HL-60 (cell line): ENCODE results near the gene TRAF7.
"Not testable (repeated sequence)": the region's sequence is repeated elsewhere in the genome, so short reads cannot be mapped to it uniquely, and the experiment has no call there.

Source experiments
- DNase-seq, 2 experiments: peaks; one replicate each; pipeline ENCODE4 v3.0.0-alpha.2; 2010 to 2020; ENCODE audit warnings: low read depth in 1 of 2, low spot score in 1 of 2
- H3K27ac ChIP-seq: fragments of 250-450 bp; sonication (Bioruptor Pico); replicated peaks from 2 replicates; pipeline ENCODE4 v1.5.1; 2020; ENCODE audit warnings: mild to moderate bottlenecking, moderate library complexity
- H3K27me3 ChIP-seq: fragments of 250-450 bp; sonication (Bioruptor Pico); 2 replicates; pipeline ENCODE4 v1.5.1; 2021; ENCODE audit warnings: mild to moderate bottlenecking, moderate library complexity; ENCODE audit not compliant: insufficient read depth, poor library complexity, severe bottlenecking
- H3K4me3 ChIP-seq: replicated peaks from 2 replicates; pipeline ENCODE4 v1.5.1; 2011; ENCODE audit warnings: mild to moderate bottlenecking, control low read depth, low read length; ENCODE audit not compliant: insufficient read depth
- GABPA ChIP-seq: IDR thresholded peaks from 2 replicates; pipeline ENCODE4 v1.6.1; 2012; ENCODE audit warnings: low read depth
- POLR2AphosphoS5 ChIP-seq: IDR thresholded peaks from 2 replicates; pipeline ENCODE4 v1.6.1; 2012; ENCODE audit warnings: low read depth
- SPI1 ChIP-seq: IDR thresholded peaks from 2 replicates; pipeline ENCODE4 v1.6.1; 2012; ENCODE audit warnings: low read depth, mild to moderate bottlenecking, borderline replicate concordance
- TF ChIP-seq, protein P1 (sequence below): IDR thresholded peaks from 2 replicates; pipeline ENCODE4 v1.6.1; 2012; ENCODE audit warnings: low read depth; ENCODE audit not compliant: insufficient replicate concordance
- TF ChIP-seq, protein P2 (sequence below): IDR thresholded peaks from one replicate; pipeline ENCODE4 v1.5.1; 2011; ENCODE audit warnings: low read length, control low read depth, inconsistent platforms; ENCODE audit not compliant: insufficient read depth

Gene TRAF7

DNA sequence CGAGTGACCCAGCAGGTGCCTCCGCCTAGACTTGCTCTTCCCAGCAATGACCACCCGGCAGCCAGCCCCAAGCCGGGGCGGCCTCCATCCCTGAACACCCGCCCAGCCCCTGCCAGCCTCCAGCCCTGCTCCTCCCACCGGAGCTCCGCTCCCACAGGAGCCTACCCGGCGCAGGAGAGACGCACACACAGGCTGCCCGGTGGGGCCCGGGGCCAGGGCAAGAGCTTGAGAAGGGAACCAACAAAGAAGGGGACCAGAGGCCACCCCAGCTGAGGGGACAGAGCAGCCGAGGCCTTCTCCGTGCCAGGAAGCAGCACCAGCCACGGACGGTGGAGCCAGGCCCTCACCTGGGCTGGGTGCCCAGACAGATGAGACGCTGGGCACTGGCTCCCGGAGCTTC is 33.7 kb upstream of the TRAF7 start:
- TF ChIP-seq, protein P1, sequence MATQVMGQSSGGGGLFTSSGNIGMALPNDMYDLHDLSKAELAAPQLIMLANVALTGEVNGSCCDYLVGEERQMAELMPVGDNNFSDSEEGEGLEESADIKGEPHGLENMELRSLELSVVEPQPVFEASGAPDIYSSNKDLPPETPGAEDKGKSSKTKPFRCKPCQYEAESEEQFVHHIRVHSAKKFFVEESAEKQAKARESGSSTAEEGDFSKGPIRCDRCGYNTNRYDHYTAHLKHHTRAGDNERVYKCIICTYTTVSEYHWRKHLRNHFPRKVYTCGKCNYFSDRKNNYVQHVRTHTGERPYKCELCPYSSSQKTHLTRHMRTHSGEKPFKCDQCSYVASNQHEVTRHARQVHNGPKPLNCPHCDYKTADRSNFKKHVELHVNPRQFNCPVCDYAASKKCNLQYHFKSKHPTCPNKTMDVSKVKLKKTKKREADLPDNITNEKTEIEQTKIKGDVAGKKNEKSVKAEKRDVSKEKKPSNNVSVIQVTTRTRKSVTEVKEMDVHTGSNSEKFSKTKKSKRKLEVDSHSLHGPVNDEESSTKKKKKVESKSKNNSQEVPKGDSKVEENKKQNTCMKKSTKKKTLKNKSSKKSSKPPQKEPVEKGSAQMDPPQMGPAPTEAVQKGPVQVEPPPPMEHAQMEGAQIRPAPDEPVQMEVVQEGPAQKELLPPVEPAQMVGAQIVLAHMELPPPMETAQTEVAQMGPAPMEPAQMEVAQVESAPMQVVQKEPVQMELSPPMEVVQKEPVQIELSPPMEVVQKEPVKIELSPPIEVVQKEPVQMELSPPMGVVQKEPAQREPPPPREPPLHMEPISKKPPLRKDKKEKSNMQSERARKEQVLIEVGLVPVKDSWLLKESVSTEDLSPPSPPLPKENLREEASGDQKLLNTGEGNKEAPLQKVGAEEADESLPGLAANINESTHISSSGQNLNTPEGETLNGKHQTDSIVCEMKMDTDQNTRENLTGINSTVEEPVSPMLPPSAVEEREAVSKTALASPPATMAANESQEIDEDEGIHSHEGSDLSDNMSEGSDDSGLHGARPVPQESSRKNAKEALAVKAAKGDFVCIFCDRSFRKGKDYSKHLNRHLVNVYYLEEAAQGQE: no peak
- no peak for TF ChIP-seq SPI1
- H3K27me3 ChIP-seq: no peaks in the 10 kb centered on the region
- no peak for DNase-seq
- H3K4me3 ChIP-seq: no peak overlapping the region
- no peak overlapping the region for H3K27ac ChIP-seq

DNA sequence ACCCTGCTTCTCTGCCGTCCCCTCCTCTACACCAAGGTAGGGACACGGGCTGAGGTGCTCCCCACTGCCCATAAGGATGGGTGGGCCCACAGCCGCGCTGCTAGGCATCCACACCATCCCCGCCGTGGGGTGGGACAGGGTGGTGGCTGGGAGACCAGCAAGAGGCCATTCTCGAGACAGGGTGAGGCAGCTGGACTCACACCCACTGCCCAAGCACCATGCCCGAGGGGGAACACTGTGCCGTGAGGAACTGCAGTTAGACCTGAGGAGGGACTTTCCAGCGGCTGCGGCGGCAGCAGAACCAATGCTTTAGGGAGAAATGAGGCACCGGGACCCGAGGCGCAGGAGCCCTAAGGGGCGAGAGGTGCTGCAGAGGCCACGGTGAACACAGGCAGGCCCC is 33.2 kb upstream of the TRAF7 start:
- no peak for DNase-seq
- H3K27ac ChIP-seq: no peak overlapping the region
- TF ChIP-seq SPI1 (no peak), GABPA (no peak), POLR2AphosphoS5 (no peak)
- TF ChIP-seq, protein P2, sequence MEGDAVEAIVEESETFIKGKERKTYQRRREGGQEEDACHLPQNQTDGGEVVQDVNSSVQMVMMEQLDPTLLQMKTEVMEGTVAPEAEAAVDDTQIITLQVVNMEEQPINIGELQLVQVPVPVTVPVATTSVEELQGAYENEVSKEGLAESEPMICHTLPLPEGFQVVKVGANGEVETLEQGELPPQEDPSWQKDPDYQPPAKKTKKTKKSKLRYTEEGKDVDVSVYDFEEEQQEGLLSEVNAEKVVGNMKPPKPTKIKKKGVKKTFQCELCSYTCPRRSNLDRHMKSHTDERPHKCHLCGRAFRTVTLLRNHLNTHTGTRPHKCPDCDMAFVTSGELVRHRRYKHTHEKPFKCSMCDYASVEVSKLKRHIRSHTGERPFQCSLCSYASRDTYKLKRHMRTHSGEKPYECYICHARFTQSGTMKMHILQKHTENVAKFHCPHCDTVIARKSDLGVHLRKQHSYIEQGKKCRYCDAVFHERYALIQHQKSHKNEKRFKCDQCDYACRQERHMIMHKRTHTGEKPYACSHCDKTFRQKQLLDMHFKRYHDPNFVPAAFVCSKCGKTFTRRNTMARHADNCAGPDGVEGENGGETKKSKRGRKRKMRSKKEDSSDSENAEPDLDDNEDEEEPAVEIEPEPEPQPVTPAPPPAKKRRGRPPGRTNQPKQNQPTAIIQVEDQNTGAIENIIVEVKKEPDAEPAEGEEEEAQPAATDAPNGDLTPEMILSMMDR: no peak
- TF ChIP-seq, protein P1: no peak
- no peak overlapping the region for H3K4me3 ChIP-seq
- H3K27me3 ChIP-seq: no peaks in the 10 kb centered on the region

DNA sequence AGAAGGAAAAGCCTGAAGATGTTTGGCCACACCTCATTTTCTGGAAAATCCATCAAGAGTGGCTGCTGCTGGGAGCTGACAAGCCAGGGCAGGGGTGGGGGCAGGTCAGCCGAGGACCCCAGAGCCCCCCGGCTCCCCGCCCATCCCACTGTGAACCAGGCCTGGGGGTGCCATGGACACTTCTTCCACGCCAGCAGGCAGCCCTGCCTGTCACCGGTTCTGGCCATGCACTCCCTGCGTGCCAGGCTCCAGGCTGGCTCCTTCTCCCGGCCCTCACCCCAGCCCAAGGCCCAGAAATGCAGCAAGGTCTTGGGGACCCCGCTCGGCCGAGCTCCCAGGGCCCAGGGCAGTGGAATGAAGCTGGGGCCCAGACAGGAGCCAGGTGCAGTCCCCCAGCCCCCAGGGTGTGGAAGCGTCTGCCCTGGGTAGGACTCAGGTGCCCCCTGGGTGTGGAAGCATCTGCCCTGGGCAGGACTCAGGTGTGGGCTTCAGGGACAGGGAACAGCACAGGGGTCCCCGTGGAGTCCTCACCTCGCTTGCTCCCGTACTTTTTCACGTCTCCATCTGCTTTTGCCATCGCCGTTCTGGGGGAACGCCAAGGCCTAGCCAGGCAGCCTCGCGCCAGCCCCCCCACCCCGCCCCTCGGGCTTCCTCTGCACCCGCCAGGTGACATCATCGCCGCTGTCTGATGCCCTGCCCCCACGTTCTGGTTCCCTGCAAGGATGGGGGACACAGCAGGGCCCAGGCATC is 32.5 kb upstream of the TRAF7 start:
- not testable (repeated sequence) for H3K4me3 ChIP-seq, DNase-seq, H3K27me3 ChIP-seq, H3K27ac ChIP-seq

DNA sequence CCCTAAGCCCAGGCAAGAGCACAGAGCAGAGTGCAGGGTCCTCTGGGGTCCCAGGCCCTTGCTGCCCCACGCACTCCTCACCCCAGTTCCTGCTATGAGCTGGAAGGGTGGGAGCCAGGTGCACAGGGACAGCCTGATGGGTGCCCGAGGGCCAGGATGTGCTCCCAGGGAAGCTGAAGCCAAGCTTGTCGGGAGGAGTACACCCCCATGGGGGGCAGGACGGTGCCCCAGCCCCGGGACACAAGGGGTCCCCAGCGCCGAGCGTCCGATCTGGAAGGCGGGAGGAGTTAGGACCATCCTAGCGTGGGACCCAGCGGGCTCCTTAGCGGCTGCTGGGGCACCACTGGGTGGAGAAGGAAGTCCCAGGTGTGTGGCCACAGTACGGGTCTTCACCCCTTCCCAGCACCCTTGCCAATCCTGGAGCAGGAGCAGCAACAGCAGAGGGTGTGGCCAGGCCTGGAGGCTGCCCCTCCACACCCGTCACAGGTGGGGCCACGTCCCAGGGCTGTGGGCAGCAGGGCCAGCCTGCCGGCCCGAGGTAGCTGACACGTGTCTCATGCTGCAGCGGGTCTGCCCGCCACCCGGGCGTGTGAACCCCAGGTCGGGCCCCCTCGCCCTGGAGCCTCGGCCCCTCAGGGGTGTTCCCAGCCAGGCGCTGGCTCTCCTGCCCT is 31.7 kb upstream of the TRAF7 start:
- H3K27ac ChIP-seq, DNase-seq, H3K4me3 ChIP-seq, H3K27me3 ChIP-seq: not testable (repeated sequence)

DNA sequence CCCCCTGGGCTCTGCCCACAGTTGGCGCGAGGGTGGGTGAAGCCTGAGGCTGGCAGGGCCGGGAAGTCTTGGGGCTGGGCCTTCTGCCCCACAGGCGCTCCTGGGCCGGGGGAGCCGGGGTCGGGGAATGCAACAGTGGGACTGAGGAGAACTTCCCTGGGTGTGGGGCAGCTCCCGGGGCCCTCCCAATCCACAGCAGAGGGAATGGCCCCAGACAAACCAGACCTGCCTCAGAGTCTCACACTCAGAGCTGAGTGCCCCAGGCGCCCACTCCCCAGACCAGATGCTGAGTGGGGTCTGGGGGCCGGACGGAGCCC is 31.2 kb upstream of the TRAF7 start:
- H3K4me3 ChIP-seq, H3K27me3 ChIP-seq, DNase-seq, H3K27ac ChIP-seq: not testable (repeated sequence)

DNA sequence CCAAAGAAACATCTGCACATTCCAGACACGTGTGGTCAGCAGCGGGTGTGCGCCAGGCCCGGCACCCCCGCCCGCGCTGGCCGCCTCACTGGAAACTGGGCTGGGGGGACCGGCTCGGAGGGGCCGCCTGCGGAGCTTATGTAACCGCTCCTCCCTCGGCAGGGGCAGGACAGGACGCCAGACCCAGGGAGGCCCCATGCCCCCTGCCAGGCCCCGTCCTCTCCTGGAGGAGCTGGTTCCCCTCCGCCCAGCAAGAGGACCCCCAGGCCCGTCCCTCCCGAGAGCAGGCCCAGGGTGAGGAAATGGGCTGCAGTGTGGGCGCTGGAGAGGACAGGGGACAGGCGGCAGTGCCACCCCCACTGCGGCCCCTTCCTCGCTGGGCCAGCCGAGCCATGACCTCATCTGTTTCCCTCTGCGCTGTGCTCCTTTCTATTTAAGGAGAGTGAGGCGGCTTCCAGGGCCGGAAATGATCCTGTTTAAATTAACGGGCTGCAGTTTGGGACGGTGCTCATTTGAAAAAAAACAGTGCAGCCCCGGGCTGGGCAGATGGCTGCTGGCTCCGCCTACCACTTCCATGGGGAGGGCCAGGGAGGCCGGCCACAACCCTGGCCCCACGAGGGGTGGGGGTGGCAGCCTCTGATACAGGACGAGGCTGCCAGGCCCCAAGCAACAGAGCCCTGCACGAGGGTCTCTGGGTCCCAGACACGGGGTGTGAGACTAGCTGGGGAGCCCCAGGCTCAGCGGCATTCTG is 30.7 kb upstream of the TRAF7 start:
- H3K4me3 ChIP-seq, H3K27me3 ChIP-seq, DNase-seq, H3K27ac ChIP-seq: not testable (repeated sequence)

DNA sequence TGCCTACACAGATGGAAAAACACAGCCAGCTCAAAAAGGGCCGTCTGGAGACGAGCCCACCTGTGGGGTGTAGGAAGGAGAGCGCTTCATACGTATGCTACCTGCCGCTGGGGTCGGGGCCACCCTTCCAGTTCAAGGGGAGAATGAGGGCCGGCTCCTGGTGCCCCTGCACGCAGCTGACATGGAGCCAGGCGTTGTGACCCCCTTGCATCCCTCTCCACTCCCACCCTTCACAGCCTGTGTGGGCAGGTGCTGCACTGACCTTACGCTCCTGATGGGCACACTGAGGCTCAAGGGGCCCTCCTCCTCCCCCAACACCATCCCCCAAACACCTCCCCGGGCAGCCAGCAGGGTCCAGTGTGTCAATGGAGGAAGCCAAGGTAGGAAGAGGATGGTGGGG is 30.0 kb upstream of the TRAF7 start:
- not testable (repeated sequence) for H3K27me3 ChIP-seq

DNA sequence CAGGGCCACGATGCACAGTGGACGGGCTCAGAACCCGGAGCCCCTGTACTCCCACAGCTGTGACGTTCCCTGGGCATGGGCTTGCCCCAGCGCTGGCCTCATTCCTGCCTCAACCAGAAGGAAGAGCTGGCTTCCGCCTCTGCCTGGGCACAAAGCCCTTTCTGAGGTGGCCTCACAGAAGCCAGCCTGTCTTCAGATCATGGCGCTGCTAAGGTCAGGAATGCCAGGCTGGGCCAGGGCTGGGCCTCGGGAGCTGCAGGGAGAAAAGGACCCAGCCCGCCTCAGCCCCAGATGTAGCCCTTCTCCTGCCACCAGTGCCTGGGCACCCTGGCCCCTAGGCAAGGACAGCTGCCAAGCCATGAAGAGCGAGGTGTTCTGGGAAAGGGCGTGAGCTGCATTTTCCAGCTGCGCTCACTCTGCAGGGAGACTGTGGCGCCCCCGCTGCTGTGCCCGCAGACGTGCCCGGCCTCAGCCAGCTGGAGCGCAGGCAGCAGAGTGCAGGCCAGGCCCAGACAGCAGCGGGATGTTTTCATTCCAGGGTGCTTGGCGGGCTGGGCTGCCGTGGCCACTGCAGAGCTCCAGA is 29.3 kb upstream of the TRAF7 start:
- H3K27ac ChIP-seq, H3K27me3 ChIP-seq, DNase-seq, H3K4me3 ChIP-seq: not testable (repeated sequence)

More for the DNA sequence above, 30.0 kb upstream of the TRAF7 start:
- DNase-seq, H3K4me3 ChIP-seq, H3K27ac ChIP-seq: not testable (repeated sequence)

DNA sequence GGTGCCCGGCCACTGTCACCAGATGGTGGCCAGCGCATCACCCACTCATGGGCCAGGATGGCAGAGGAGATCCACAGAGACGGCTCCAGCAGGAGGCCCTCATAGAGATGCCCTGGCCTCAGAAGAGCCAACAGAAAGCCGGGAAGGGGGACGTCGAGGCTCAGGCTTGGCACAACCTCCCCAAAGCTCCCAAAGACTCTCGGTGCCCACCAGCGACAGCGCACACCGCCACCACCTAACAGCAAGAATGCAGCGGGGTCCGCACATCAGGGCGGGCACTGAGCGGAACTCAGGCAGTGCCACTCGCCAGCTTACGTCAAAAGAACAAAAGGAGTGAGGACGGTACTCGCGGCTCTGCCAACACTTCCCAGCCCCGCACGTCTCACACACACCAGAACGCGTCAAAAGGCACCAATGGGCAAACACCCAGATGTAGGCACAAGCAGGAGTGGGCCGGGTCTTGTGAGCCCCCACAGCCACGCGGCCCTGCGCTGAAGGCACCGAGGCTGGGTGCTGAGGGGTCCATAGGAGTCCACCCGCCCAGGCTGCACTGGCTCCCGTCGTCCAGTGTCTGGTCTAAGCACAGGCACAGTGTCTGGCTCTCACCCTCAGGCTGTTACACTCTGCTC is 28.5 kb upstream of the TRAF7 start:
- H3K27ac ChIP-seq, H3K4me3 ChIP-seq, DNase-seq, H3K27me3 ChIP-seq: not testable (repeated sequence)
